ENCODE measurements around the gene PRG3.

GRCh38 chr11:57368845-57369232, 12.1 kb downstream of the PRG3 start:
- TF ChIP-seq CTCF (IDR thresholded peaks at IDR 0.05) (no peak), POLR2A (IDR thresholded peaks at IDR 0.05; ENCODE audit: low read depth) (no peak)

Data from esophagus muscularis mucosa (tissue), 3 donors.